Osteoblast (primary cell): ENCODE measurements around the gene AXIN2. TPM values are rescaled to one million over a fixed set of nuclear protein-coding genes. Genes with fewer than 3 reads are reported as not detected.

Source experiments
- DNase-seq: peaks from one replicate; pipeline ENCODE4 v3.0.0; 2011; ENCODE audit warnings: low spot score, mixed read lengths; ENCODE audit not compliant: insufficient read length; ENCODE audit errors: missing footprints
- H2AFZ ChIP-seq: 2 replicates; pipeline ENCODE4 v1.6.0; 2011; ENCODE audit warnings: mild to moderate bottlenecking, low read length
- H3K27ac ChIP-seq: 2 replicates; pipeline ENCODE4 v1.5.1; 2011; ENCODE audit warnings: mild to moderate bottlenecking, low read depth, low read length, moderate library complexity
- H3K27me3 ChIP-seq: 2 replicates; pipeline ENCODE4 v1.6.0; 2012; ENCODE audit warnings: mild to moderate bottlenecking, control low read depth, inconsistent platforms, low read length, moderate library complexity; ENCODE audit not compliant: insufficient read depth
- H3K36me3 ChIP-seq: 2 replicates; pipeline ENCODE4 v1.5.1; 2011; ENCODE audit warnings: mild to moderate bottlenecking, low read length, control low read depth, moderate library complexity; ENCODE audit not compliant: insufficient read depth
- H3K4me1 ChIP-seq: 2 replicates; pipeline ENCODE4 v1.5.1; 2011; ENCODE audit warnings: mild to moderate bottlenecking, low read length, control low read depth, moderate library complexity; ENCODE audit not compliant: insufficient read depth
- H3K4me2 ChIP-seq: 2 replicates; pipeline ENCODE4 v1.6.0; 2011; ENCODE audit warnings: mild to moderate bottlenecking, low read length; ENCODE audit not compliant: insufficient read depth
- H3K4me3 ChIP-seq: fragments of 200-600 bp; sonication (generic); 3 replicates; pipeline ENCODE4 v1.5.1; 2012; ENCODE audit warnings: mild to moderate bottlenecking, low read length, inconsistent platforms; ENCODE audit not compliant: insufficient read depth
- H3K79me2 ChIP-seq: 2 replicates; pipeline ENCODE4 v1.6.0; 2012; ENCODE audit warnings: mild to moderate bottlenecking, low read length, control low read depth, inconsistent platforms; ENCODE audit not compliant: insufficient read depth
- H3K9me3 ChIP-seq: 2 replicates; pipeline ENCODE4 v1.5.1; 2011; ENCODE audit warnings: low read depth, low read length, control low read depth
- H4K20me1 ChIP-seq: 2 replicates; pipeline ENCODE4 v1.6.0; 2012; ENCODE audit warnings: mild to moderate bottlenecking, low read length, control low read depth; ENCODE audit not compliant: insufficient read depth
- CTCF ChIP-seq: IDR thresholded peaks from 2 replicates; pipeline ENCODE4 v1.5.1; 2011; ENCODE audit warnings: mild to moderate bottlenecking, low read depth, low read length, moderate library complexity; ENCODE audit errors: extremely low read depth
- total RNA-seq: library from RNA; depleted of rRNA; stranded (reverse); fragments of >200 nt; gene quantifications from 2 replicates; pipeline ENCODE4 v1.2.3, GENCODE V29; 2012

The AXIN2 gene
- total RNA-seq, 1 donor = 5.1 TPM

GRCh38 chr17:65537845-65538674 is 23.4 kb downstream of the AXIN2 start:
- H3K36me3 ChIP-seq = peaks cover 10% of the 10 kb centered on the region

DNA sequence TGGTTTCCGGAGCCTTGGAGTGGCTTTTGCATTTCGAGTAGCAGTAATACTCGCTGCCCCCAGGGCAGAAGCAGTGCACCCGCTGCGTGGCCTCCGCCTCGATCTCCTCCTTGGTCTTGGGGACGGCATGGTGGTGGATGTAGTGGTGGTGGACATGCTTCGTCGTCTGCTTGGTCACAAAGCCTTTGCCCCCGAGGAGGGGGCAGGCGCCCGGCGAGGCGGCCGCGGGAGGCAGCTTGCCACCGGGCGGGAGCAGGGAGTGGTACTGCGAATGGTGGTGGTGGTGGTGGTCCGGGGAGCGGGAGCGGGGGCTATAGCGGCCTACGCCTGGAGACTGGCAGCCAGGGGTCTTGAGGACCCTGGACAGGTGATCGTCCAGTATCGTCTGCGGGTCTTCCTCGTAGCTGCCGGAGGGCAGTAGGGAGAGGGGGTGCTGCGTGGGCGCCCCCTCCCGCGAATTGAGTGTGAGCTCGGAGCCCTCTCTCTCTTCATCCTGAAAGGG is 24.1 kb downstream of the AXIN2 start:
- Histone ChIP-seq H3K27me3 (no peaks in the 10 kb centered on the region), H3K4me1 (peaks cover 6% of the 10 kb centered on the region), H3K4me3 (no peak overlapping the region), H3K4me2 (no peak overlapping the region), H2AFZ (no peak overlapping the region), H4K20me1 (peaks cover 2% of the 10 kb centered on the region), H3K79me2 (no peaks in the 10 kb centered on the region), H3K36me3 (peaks cover 13% of the 10 kb centered on the region), H3K9me3 (no peaks in the 10 kb centered on the region), H3K27ac (no peak overlapping the region)
- no peak for DNase-seq
- no peak for TF ChIP-seq CTCF

More at GRCh38 chr17:65537845-65538674, 23.4 kb downstream of the AXIN2 start:
- H4K20me1 ChIP-seq = peaks cover 2% of the 10 kb centered on the region
- H3K4me2 ChIP-seq = no peak overlapping the region
- peaks cover 6% of the 10 kb centered on the region for H3K4me1 ChIP-seq
- H3K27me3 ChIP-seq = no peaks in the 10 kb centered on the region
- no peak overlapping the region for H3K4me3 ChIP-seq
- TF ChIP-seq CTCF = no peak
- H2AFZ ChIP-seq = no peak overlapping the region
- peak; percentile 46 for DNase-seq
- H3K9me3 ChIP-seq = no peaks in the 10 kb centered on the region
- H3K27ac ChIP-seq = no peak overlapping the region
- no peaks in the 10 kb centered on the region for H3K79me2 ChIP-seq

- Histone ChIP-seq H3K79me2 (no peaks in the 10 kb centered on the region), H3K9me3 (no peaks in the 10 kb centered on the region), H3K4me2 (no peak overlapping the region), H3K4me1 (peaks cover 12% of the 10 kb centered on the region), H3K4me3 (no peak overlapping the region), H3K36me3 (peaks cover 13% of the 10 kb centered on the region), H4K20me1 (peaks cover under 1% of the 10 kb centered on the region), H3K27me3 (no peaks in the 10 kb centered on the region), H2AFZ (no peak overlapping the region), H3K27ac (no peak overlapping the region)
- no peak for TF ChIP-seq CTCF
- peak; percentile 58 for DNase-seq
Observed at GRCh38 chr17:65536573-65537342, 24.7 kb downstream of the AXIN2 start.
